Fibroblast of the aortic adventitia (primary cell): ENCODE data around the gene C3orf33. TPM values are rescaled to one million over a fixed set of nuclear protein-coding genes. Genes with fewer than 3 reads are reported as not detected.
"Not testable (repeated sequence)": the region's sequence is repeated elsewhere in the genome, so short reads cannot be mapped to it uniquely, and the experiment has no call there.

ENCODE experiments used
- DNase-seq: peaks from one replicate; pipeline ENCODE4 v3.0.0-alpha.2; 2010; ENCODE audit warnings: low read depth
- H3K4me3 ChIP-seq: 2 replicates; pipeline ENCODE4 v1.5.1; 2011; ENCODE audit warnings: low read depth, mild to moderate bottlenecking, control low read depth, low read length, moderate library complexity
- total RNA-seq: library from RNA; depleted of rRNA; stranded (reverse); fragments of >200 nt; gene quantifications from 2 replicates; pipeline ENCODE4 v1.2.3, GENCODE V29; 2012; ENCODE audit warnings: low replicate concordance
- TF ChIP-seq, protein P1 (sequence below): IDR thresholded peaks from 2 replicates; pipeline ENCODE4 v1.5.1; 2011; ENCODE audit warnings: mild to moderate bottlenecking, low read length, control low read depth, inconsistent platforms; ENCODE audit not compliant: insufficient read depth

C3orf33 gene
- total RNA-seq, 1 donor, result 2.8 TPM

DNA sequence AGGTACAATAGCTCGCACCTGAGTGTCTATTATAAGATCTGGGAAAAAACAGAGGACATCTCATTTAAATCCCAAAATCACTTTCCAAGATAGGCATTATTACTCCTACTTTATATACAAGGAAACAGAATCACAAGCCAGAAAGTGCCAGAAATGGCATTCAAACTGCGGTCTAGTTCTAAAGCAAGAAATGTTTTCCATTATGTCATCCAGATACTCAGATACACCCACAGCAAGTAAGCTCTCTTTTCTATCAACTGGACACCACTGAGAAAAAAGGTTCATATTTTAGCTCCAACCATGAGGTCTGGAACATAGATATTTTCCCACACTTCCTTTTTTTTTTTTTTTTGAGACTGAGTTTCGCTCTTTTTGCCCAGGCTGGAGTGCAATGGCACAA is 40.0 kb upstream of the C3orf33 start:
- no peak overlapping the region for H3K4me3 ChIP-seq
- TF ChIP-seq, protein P1, sequence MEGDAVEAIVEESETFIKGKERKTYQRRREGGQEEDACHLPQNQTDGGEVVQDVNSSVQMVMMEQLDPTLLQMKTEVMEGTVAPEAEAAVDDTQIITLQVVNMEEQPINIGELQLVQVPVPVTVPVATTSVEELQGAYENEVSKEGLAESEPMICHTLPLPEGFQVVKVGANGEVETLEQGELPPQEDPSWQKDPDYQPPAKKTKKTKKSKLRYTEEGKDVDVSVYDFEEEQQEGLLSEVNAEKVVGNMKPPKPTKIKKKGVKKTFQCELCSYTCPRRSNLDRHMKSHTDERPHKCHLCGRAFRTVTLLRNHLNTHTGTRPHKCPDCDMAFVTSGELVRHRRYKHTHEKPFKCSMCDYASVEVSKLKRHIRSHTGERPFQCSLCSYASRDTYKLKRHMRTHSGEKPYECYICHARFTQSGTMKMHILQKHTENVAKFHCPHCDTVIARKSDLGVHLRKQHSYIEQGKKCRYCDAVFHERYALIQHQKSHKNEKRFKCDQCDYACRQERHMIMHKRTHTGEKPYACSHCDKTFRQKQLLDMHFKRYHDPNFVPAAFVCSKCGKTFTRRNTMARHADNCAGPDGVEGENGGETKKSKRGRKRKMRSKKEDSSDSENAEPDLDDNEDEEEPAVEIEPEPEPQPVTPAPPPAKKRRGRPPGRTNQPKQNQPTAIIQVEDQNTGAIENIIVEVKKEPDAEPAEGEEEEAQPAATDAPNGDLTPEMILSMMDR, result no peak
- peak; percentile 34 for DNase-seq

DNA sequence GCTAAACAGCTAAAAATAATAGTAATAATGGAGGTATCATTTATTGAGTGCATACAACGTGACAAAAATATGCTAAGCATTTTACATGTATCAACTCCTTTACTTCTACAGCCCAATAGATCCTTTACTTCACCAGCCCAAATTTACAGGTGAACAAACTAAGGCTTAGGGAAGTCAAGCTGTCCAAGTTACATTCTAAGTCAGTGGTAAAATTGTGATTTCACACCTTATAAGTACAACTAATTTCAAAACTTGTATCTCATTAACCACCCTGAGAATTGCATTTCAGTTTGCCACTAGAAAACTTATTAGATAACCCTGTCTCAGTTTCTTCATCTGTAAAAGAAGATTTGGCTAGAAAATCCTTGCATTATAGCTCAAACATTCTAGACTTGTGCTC is 37.5 kb upstream of the C3orf33 start:
- no peak for DNase-seq
- TF ChIP-seq, protein P1, result no peak
- H3K4me3 ChIP-seq, result no peak overlapping the region

DNA sequence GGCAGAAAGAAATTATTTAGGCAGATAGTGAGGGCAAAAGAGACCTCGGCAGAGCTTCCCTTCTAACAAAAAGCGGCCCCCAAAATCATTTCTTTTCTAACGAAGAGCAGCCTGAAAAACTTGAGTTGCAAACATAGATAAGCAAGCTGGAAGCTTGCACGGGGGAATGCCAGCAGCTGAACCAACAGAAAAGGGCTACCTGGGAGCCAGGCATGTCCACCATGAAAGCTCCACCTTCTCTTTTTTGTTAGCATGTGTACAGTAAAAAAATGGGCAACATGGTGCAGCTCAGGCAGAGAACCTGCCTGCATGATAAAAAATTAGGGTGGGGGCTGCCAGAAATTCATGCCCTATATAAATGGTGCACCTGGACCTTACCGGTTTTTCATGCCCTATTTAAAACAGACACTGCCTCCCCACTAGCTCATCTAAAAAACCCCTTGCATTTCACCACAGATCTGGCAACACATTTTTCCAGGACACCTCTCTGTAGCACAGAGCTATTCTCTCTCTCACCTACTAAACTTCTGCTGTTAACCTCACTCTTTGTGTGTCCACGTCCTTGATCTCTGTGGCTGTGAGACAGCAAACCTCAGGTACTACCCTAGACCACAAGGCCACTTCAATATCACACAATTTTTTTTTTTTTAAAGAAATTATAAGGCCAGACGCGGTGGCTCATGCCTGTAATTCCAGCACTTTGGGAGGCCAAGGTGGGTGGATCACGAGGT is 29.4 kb upstream of the C3orf33 start:
- DNase-seq, result no peak
- TF ChIP-seq, protein P1, result no peak
- H3K4me3 ChIP-seq, result no peak overlapping the region

DNA sequence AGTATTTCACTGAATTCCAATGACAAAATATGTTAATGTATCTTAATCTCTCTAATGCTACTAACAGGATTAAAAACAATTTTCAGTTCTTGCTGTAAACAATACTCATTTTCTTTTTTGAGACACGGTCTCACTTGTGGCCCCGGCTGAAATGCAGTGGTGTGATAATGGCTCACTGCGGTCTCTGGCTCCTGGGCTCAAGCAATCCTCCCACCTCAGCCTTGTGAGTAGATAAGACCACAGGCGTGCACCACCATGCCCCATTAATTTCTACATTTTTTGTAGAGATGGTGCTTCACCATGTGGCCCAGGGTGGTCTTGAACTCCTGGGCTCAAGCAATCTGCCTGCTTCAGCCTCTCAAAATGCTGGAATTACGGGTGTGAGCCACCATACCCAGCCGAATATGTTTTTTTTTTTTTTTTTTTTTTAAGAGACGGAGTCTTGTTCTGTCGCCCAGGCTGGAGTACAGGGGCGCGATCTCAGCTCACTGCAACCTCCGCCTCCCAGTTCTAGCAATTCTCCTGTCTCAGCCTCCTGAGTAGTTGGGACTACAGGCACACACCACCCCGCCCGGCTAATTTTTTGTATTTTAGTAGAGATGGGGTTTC is 22.5 kb upstream of the C3orf33 start:
- DNase-seq, H3K4me3 ChIP-seq: not testable (repeated sequence)

DNA sequence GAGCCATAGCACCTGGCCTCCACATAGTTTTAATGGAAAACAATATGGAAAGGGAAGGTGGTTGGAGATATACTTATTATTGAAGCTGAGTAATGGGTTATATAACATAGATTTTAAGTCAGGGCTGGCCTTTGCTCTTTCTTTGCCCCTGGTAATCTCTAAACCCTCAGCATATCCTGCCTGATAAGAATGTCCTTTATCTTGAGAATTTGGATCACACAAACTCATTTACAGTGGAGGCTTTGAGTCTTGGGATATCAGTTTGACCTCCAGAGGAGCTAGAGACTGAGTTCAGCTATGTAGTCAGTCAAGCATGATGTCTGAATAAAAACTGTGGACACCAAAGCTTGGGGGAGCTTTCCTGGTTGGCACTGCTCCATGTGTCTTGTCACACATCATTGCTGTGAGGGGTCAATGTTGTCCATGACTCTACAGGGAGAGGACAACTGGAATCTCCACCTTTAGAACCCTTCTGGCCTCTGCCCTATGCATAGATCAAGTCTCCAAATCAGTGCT is 9.0 kb upstream of the C3orf33 start:
- H3K4me3 ChIP-seq, result no peak overlapping the region
- TF ChIP-seq, protein P1, result no peak
- no peak for DNase-seq

DNA sequence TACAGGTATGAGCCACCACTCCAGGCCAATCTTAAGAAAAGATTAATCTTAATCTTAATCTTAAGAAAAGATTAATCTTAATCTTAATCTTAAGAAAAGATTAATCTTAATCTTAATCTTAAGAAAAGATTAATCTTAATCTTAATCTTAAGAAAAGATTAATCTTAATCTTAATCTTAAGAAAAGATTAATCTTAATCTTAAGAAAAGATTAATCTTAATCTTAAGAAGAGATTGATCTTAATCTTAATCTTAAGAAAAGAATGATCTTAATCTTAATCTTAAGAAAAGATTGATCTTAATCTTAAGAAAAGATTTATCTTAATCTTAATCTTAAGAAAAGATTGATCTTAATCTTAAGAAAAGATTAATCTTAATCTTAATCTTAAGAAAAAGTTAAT is 7.1 kb upstream of the C3orf33 start:
- not testable (repeated sequence) for H3K4me3 ChIP-seq, DNase-seq

DNA sequence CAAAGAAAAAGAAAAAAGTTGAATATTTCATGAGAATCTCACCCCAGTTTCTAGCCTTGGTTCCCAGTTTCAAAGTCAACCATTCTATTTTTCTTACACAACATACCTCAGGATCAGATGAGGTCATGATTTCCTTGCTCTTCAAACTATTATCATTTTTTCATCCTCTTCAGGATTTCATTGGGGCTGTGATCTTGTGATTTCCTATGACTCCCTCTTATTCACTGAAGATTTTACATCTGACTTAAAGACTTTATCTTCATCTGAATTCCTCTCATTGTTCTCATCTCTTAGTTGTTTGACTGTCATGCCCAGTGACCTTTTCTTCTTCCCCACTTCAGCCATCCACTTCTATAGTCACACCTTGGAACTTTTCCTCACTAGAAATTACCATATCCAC is 3.1 kb upstream of the C3orf33 start:
- TF ChIP-seq, protein P1, result no peak
- no peak overlapping the region for H3K4me3 ChIP-seq
- DNase-seq, result peak; percentile 45

DNA sequence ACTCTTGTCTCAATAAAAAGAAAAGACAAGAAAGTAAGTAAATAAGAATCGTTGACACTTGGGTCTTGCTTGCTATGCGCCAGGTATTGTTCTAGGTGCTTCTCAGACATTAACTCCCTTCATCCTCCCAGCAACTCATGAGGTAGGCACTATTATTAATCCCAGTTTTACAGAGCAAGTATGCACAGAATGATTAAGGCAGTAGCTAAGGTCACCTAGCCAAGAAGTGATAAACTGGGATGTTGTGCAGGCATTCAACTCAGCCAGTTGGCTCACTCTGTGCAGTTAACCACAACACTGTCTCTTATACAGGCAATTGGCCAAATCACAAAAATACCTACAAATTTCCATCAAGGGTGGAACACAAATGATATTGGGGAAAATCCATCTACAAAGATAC is 1.7 kb upstream of the C3orf33 start:
- no peak overlapping the region for H3K4me3 ChIP-seq
- TF ChIP-seq, protein P1, result no peak
- peak; percentile 25 for DNase-seq
